ENCODE data around the gene LRRC27.

Gene LRRC27

DNA sequence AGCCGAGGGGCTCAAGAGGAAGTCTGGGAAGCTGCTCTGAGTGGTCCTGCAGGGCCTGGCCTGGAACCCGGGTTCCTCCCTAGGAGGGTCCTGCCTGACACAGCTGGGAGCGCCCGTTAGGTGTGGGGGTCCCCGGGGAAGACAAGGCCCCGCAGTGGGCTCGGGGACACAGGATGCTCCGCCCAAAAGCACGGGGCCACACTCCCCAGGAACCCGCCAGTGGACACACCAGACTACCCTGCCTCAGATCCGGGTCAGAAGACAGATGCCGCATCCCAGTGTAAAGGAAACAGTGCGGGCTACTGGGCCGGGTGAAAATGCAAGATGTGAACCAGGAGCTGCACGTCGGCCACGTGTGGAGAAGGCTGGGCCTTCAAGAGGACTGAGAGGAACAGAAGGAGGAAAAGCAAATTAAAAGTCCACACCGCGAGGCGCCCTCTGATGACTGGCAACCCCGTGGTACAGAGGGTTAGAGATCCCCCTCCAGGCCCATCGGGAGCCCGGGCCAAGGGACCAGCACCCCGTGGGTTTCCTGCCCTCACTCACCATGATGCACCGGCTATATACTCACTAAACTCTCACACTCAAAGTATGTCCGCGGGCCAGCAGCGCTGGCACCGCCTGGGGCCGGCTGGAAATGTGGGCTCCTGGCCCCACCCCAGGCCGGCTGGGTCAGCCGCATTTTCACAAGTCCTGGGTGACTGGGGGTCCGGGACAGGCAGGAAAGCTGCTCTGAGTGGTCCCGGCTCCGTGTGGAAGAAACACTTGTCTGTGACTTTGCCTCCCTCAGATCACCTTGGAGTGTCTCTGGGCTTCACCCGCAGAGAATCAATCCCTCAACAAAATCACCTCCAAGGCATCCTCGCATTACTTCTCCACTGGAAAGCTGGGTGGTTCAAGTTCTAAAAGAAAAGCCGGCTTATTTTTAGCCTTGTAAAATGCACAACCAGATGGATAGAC, 30.3 kb upstream of the LRRC27 start:
- no peak for DNase-seq (ENCODE audit: low read depth in 2 of 3, low spot score in 1 of 3)

DNA sequence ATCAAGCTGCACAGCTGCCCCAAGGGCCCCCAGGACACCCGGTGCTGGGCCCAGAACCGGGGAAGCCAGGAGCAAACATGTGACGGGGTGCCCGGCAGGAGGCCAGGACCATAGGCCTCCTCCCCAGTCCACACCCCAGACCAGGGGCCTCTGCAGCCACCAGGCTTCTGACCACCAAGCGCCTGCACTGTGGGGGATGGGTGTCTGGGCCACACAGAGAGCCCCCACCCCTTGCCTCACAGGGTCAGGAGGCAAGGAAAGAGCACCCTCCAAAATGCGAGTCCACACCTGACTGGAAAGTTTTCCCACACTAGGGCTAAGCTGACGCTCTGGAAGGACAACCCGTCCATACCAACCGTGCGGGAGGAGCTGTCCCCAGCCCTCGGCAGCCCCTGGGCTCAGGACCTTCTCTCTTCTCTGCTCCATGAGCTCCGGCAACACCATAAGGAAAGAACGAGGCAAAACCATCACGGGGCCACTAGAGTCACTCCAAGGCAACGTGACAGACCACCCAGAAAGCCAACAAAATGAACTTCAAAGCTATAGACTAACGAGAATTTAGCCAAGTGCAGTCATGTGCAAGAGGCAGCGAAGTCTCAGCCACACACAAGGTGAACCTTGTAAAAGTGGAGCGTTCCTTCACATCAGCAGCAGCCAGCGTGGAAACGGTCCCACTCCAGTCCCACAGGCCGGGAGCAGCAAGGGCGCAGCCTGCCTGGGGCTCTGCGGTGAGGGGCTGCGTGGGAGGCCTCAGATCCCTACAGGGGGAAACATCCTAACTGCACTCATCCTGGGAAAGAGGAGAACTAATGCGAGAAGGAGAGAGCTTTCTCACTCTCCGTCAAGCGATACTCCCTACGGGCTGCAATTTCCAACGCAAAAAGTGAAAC, 29.3 kb upstream of the LRRC27 start:
- no peak for DNase-seq (ENCODE audit: low read depth in 2 of 3, low spot score in 1 of 3)

DNA sequence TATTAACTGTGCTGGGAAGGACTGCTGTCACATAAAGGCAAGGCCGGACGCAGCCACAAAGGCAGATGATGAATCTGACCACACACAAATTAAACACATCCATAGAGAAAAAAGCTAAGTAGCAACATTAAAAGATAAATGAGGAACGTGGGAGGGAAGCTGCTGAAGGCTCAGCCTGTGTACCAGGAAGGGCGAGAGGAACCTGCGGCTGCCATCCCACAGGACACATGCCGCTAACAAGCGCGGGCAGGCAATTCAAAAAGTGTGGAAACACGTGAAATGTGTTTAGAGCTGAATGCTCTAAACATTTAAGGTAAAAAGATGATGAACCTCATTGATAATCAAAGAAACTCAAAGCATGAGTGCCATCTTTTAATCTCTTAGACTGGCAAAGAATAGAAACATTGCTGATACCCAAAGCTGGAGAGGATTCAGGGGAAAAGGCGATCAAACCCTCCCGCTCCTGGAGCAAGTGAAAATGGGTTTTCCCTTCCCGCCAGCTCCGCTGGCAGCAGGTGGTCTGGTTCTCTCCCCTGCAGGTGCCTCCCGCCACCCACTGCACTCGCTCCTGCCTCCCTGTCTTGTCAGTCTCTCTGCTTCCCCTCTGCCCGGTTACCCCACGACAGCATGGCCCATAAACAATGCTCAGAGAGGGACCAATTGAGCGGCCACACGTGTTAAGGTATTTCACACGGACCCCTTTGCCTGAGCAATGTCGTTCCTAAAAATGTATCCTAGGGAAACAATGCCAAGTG, 28.5 kb upstream of the LRRC27 start:
- DNase-seq (ENCODE audit: low read depth in 2 of 3, low spot score in 1 of 3) = no peak

DNA sequence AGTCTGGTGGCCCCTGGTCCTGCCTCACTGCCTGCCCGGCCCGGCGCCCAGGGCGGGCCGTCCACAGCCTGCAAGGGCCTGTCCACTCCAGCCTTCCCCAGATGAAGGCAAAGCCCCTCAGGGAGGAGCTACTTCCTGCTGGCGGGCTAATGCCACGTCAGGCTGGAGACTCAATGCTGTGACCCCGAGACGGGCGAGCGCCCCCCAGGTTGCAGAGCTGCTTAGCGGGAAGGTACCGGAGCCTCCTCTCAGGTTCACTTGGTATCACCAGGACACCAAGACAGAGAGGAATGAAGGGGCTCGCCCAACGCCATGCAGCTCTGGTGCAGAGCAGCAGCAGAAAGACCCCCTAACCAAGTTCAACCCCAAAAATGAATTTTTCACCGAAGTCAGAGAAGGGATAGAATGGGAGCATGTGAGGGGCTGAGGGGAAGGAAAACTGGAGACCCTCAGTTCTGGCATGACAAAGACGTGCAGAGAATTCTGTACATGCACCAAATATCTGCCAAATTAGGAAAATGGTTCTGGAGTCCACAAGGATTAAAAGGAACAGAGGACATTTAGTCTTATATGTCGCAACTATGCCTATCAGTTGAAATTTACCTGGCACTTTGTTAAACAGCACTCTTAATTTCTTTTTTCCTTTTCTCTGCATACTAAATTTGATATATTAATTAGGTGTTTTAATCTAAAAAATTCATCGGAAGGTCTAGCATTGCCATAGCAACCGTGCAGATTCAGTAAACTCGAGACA, 27.1 kb upstream of the LRRC27 start:
- no peak for DNase-seq (ENCODE audit: low read depth in 2 of 3, low spot score in 1 of 3)

DNA sequence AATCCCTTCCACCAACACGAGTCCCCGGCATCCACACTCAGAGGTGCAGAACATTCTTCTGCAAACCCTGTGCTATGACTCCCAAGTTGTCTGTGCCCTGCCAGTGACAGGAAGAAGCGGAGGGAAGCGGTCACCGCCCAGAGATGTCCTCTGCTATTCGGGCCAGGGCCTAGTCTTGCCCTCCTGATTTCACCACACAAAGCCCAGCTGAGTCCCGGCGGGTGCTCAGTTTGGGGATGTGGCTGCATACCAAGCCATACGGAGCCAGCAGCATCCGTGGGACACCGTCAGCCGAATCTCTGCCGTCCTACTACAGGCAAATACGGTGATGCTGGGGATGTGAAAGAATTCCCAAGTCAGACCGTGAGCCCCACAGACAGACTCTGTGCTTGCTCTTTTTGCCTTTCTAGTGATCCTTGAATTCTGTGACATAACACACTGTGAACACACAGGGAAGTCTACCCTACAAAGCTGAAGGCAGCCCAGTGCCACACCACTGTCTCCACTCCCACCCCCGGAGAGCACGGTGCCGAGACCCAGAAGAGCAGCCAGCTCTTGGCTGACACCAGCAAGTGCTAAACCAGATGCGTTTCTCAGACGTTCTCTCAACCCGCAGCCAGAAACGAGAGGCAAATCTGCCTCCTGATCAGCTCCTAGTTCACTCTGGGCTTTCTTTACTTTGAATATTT, 26.2 kb upstream of the LRRC27 start:
- no peak for DNase-seq (ENCODE audit: low read depth in 2 of 3, low spot score in 1 of 3)

DNA sequence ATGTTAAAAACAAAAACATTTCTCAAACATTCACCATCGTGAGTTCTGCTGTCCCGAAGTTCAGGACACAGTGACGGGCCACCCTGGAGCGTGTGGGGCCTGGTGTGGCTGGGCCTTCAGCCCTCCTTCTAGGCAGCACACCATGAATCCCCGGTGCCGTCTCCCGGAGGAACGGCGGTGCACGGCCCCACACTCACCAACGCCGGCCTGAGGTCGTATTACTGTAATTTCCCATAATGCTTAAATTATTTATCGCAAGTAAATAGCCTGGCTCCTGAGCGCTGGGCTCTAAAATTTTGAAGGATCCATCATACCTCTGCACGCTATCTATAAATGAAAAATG, 25.7 kb upstream of the LRRC27 start:
- DNase-seq (ENCODE audit: low read depth in 2 of 3, low spot score in 1 of 3) = no peak

DNA sequence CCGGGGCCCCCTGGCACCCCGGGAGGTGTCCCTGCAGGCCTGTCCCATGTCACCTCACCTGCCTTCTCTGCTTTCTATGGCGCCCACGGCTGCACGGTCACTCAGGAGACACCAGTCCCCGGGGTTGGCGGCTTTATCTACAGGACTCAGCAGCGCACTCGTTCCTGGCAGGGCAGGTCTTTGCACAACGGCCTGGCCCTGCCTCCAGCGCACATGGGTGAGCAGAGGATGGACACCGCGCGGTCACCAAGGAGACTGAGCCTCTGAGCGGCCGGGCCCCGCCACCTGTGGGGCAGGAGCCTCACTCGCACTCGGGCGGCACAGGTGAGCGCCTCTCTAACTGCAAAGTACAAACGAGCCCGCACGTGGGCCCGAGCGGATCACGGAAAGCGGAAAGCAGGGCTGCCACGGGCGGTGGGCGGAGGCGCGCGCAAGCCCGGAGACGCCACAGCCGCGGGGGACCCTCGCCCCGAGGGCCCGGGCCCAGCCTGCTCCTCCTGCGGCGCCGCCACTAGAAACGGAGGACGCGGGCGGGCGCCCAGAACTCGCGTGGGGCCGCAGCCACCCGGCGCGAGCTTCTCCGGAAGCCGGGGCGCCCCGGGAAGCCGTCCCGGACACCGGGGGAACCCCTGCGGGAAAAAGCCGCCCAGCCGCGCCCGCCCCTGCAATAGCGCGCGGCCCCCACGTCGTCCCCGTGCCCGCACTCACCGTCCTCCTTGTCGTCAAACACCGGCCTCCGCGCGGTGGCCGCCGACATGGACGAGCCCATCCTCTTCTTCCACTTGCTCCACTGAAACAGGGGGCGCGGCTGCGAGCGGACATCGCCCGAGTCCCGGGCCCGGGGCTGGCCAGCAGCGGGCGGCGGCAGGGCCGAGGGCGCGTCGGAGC, 24.9 kb upstream of the LRRC27 start:
- DNase-seq (ENCODE audit: low read depth in 2 of 3, low spot score in 1 of 3) = no peak

DNA sequence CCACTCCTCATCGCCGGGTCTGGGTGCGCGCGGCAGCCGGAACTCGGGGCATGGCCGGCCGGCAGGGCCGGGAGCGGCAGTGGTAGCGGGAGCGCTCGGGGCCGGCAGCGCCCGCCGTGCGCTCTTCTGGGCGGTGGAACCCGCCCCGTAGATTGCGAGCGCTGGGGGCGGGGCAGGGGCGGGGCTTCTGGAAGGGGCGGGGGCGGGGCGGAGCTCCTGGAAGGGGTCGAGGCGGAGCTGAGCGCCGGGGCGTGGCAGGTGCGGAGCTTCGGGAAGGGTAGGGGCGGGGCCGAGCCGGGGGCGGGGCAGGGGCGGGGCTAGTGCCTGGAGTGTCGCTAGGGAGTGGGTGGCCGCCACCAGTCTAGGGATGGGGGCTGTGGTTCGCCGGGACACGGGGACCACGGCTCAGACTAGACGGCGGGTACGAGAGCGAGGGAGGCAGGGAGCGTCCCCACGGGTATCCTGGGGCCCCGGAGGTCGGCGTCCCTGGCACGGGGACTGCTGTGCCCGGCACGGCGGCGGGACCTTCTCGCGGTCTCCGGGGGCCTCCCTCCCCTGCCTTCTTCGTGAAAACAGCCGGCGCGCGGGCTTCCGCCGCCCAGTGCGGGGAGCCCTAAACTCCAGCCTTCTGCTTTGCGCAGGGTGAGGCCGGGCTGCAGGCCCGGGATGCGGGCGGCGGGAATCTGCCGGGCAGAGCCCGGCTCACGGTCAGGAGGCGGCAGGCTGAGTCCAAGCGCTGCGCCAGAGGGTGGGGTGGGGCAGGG, 24.0 kb upstream of the LRRC27 start, which contains the start of gene STK32C:
TSS of gene STK32C (minus strand) at position 128 of the 764 bp plus-strand sequence. CDS start at position 11, 117 bp downstream.
- peak; percentile 83 to 88 (median 83) for DNase-seq (ENCODE audit: low read depth in 2 of 3, low spot score in 1 of 3)

DNA sequence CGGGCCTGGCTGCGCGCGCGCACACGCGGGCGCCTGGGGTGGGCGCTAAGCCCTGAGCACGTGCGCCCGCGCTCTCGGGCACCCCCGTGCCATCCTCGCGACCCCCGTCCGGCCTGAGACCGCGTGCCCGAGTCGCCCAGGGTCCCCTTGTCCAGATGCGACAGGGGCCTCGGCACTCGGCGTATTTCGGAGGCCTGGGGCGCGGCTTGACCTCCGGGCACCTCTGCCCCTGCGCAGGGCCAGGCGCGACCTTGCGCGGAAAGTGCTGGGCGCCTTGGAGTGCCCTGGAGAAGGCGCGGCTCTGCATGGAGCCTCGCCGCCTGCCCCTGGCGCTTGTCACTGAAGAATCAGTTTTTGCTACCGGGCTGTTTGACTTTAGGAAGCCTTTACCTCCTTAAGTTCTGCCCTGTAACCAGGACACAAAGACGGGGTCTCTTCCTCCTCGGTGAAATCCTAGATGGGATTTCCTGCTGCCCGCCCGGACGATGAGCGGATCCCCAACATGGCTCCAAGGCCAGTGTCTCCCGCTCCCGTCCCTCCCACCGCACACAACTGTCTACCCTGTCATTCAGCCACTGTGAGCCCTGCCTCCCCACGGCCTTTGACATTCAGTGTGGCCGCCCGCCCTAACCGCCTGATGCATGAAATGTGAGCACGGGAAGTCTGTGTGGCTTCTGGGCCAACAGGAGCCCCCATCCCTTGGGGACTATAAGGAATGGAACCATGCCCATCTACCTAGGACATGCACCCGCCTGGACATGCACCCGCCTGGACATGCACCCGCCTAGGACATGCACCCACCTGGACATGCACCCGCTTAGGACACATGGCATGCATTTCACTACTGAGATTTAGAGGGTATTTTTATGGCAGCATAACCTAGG, 23.2 kb upstream of the LRRC27 start:
- DNase-seq (ENCODE audit: low read depth in 2 of 3, low spot score in 1 of 3) = no peak

DNA sequence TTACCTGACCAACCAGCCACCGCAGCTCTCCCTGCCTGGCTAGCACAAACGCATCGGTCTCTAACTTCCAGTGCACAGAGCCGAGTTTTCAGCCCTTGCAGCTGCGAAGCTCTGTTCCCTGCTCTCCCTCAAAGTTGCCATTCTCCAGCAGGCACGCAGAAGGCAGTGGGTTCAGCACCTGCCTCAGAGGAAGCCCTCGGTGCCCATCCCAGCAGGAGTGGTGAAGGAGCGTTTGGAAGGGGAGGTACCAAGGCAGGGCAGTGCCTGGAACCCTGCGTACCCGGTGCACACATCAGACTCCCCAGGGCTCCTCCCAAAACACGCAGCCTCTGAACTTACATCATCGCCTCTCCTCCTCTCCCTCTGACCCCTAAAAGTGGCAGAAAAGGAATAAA, 22.5 kb upstream of the LRRC27 start:
- DNase-seq (ENCODE audit: low read depth in 2 of 3, low spot score in 1 of 3) = no peak

DNA sequence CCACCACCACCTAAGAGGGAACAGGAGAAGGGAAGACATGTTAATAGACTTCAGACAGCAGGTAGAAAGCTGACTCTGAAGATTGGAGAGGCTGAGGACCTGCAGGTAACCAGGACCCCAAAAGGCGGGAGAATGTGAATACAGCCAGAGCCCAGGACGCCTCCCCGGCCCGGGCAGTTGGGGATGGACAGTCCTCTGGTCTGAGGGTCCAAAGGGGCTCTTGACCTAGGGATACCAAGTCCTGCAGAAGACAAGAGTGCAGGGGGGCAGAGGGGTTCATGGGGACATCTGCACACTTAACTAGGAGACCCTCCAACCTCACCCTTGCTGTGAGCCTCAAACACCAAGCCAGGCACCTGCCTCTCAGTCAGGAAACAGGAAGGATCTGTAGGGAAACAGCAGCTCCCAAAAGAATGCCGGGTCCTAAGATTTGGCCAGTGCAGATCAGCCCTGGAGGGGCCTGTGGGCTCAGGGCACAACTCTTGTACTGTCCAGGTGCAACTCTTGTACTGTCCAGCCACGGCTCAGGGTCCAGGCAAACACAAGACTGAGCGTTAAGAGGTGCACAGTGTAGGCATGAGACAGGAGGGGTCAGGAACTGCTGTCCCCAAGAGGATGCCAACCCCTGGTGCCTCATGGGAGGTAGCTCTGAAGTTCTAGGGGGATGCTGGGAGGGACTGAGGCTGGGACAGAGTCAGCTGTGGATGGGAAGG, 22.0 kb upstream of the LRRC27 start:
- DNase-seq (ENCODE audit: low read depth in 2 of 3, low spot score in 1 of 3) = no peak

DNA sequence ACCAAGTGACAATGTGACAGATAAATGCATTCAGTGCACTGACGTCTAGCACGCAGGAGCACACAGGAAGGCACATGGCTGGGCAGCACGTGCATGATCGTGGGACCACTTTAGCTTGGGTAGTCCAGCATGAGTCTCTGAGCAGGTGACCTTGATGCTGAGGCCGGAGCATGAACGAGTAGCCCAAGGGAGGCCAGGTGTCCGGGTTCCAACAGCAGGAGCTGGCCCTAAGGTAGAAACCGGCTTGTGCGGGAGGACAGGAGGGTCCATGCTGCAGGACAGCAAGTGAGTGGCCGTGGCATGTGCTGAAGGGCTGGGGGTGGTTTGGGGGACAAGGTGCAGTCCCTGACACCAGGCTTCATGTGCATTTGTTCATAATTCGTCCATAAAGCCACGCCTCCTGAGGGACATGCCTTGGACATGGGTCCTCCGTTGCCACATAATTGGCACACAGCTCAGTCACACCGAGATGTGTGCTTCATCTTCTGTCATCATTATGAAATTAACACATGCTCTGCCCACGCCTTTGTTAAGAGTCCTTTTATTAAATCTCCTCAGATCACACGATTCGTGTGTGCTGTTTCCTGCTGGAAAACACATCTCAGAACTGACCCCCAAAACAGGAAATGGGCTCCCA, 21.2 kb upstream of the LRRC27 start:
- DNase-seq (ENCODE audit: low read depth in 2 of 3, low spot score in 1 of 3) = no peak

DNA sequence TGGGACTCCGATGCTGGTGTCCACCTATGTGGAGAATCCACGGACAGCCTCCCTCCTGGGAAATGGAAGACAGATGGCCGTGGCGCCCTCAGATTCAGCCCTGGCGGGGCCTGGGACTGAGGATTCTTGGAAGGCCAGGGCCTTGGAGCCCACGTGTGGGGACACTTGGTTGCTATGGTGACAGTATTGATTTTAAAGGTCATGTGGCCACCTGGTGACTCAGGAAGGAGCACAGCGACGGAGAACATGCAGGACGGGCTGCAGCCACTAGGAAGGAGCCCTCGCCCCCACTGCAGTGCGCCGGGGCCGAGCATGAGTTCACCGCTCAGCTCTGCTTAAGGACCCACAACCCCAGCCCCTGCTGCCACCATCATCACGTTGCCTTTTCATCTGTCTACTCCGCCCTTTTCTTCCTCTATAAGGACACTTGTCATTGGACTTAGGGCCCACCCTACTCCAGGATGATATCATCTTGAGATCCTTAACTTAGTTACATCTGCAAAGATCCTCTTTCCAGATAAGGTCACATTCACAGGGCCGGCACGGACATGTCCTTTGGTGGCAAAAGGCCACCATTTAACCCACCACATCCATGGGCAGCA, 20.6 kb upstream of the LRRC27 start:
- no peak for DNase-seq (ENCODE audit: low read depth in 2 of 3, low spot score in 1 of 3)

DNA sequence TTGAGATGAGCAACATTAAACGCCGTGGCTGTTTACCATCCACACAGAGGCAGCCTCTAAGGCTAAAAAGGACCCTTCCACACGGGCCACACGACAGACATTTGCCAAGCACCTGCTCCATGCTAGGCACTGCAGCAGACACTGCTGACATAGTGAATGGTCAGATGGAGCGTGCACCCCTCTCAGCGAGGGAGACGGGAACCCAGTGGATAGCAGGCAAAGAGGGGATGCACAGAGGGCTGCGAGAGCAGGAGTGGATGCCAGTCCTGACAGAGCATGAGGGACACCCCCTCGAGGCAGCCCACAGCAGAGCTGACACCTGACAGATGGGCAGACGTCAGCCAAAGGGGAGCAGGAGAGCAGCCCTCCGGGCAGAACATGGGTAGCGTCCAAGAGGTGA, 18.7 kb upstream of the LRRC27 start:
- DNase-seq (ENCODE audit: low read depth in 2 of 3, low spot score in 1 of 3) = no peak

DNA sequence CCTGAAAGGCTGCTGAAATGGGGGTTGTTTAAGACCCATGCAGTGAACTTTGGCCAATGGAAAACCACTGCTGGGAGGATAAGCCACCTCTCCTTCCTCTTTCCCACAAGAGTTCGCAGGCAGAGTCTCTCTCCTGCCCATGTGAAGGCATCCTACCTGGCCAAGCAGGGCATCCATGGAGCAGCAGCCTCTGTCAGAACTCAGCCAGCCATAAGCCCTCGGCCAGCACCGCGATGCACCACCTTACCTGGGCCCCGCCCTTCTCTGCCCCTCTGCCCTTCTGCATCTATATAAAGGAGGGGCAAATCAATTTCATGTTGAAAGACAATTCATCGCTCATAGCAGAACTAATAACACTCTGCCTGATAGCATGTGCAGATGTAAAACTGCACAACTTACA, 18.1 kb upstream of the LRRC27 start:
- DNase-seq (ENCODE audit: low read depth in 2 of 3, low spot score in 1 of 3) = no peak

DNA sequence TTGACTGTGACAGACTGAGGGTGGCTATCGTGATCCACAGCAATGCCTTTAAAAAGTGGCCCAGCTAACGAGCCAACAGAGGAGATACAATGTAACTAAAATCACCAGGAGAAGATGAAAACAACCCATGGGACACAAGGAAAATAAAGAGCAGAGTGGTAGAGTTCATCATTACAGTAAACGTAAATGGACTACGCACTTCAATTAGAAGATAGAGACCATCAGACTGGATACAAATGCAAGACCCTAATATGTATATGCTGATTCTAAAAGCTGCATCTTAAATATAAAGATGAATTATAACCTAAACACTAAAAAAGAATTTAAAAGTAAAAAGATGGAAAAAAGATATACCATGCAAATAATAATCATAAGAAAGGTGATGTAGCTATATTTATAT, 17.7 kb upstream of the LRRC27 start:
- no peak for DNase-seq (ENCODE audit: low read depth in 2 of 3, low spot score in 1 of 3)

Data from stimulated activated CD4-positive, alpha-beta T cell treated with anti-CD3 and anti-CD28 coated beads, Interleukin-12 subunit alpha, Interleukin-12 subunit beta, amount 100 ng/mL, for 48 hours (primary cell).